Measurements from ENCODE around the gene REG4. TPM values are rescaled to one million over a fixed set of nuclear protein-coding genes. Genes with fewer than 3 reads are reported as not detected.
A peak's percentile ranks its signal among the peaks of the same experiment; 100 is the strongest.

Gene REG4
- total RNA-seq, 1 experiment from 2014 or later, result 0.08 TPM

GRCh38 chr1:119779869-119780356 is 31.3 kb downstream of the REG4 start:
- Histone ChIP-seq H3K4me3 (peak overlapping the region; percentile 49), H3K27ac (no peak overlapping the region; the same call in 1 of the 2 replicates), H3K27me3 (no peaks in the 10 kb centered on the region), H3K36me3 (no peaks in the 10 kb centered on the region), H3K4me1 (peaks cover 5% of the 10 kb centered on the region; the same call in 1 of the 2 replicates), H3K9me3 (replicated peaks) (no peaks in the 10 kb centered on the region)
- DNase-seq, result peak; percentile 12 to 52

- H3K36me3 ChIP-seq, result no peaks in the 10 kb centered on the region
- peaks cover 12% of the 10 kb centered on the region for H3K4me1 ChIP-seq
- no peaks in the 10 kb centered on the region for H3K27me3 ChIP-seq
- DNase-seq, result no peak
- H3K4me3 ChIP-seq, result no peak overlapping the region
- H3K9me3 ChIP-seq (replicated peaks), result no peaks in the 10 kb centered on the region
- no peak overlapping the region for H3K27ac ChIP-seq
Measured at GRCh38 chr1:119778886-119779560, 32.2 kb downstream of the REG4 start.

GRCh38 chr1:119778359-119778758 is 32.9 kb downstream of the REG4 start:
- DNase-seq, result no peak
- H3K9me3 ChIP-seq (replicated peaks), result no peaks in the 10 kb centered on the region
- no peaks in the 10 kb centered on the region for H3K36me3 ChIP-seq
- H3K4me3 ChIP-seq, result no peak overlapping the region
- H3K27ac ChIP-seq, result no peak overlapping the region
- no peaks in the 10 kb centered on the region for H3K27me3 ChIP-seq
- peaks cover 18% of the 10 kb centered on the region for H3K4me1 ChIP-seq

- H3K27ac ChIP-seq, result no peak overlapping the region
- no peak for DNase-seq
- H3K4me3 ChIP-seq, result no peak overlapping the region
- no peaks in the 10 kb centered on the region for H3K27me3 ChIP-seq
- no peaks in the 10 kb centered on the region for H3K36me3 ChIP-seq
- no peaks in the 10 kb centered on the region for H3K9me3 ChIP-seq (replicated peaks)
- H3K4me1 ChIP-seq, result peaks cover 28% of the 10 kb centered on the region
Measured at GRCh38 chr1:119774746-119775490, 36.3 kb downstream of the REG4 start.

- no peaks in the 10 kb centered on the region for H3K36me3 ChIP-seq
- H3K4me1 ChIP-seq, result peaks cover 28% of the 10 kb centered on the region
- H3K27me3 ChIP-seq, result no peaks in the 10 kb centered on the region
- no peaks in the 10 kb centered on the region for H3K9me3 ChIP-seq (replicated peaks)
- H3K4me3 ChIP-seq, result no peak overlapping the region
- peak; percentile 55 to 79 for DNase-seq
- H3K27ac ChIP-seq, result no peak overlapping the region
Measured at GRCh38 chr1:119773711-119774241, 37.5 kb downstream of the REG4 start.

- Histone ChIP-seq H3K27ac (no peak overlapping the region), H3K4me3 (no peak overlapping the region), H3K9me3 (replicated peaks) (no peaks in the 10 kb centered on the region), H3K36me3 (no peaks in the 10 kb centered on the region), H3K27me3 (no peaks in the 10 kb centered on the region), H3K4me1 (peaks cover 37% of the 10 kb centered on the region)
- no peak for DNase-seq
Measured at GRCh38 chr1:119772298-119772697, 39.0 kb downstream of the REG4 start.

GRCh38 chr1:119771770-119772169 is 39.5 kb downstream of the REG4 start:
- no peaks in the 10 kb centered on the region for H3K27me3 ChIP-seq
- no peaks in the 10 kb centered on the region for H3K9me3 ChIP-seq (replicated peaks)
- H3K36me3 ChIP-seq, result no peaks in the 10 kb centered on the region
- H3K4me1 ChIP-seq, result peaks cover 42% of the 10 kb centered on the region
- DNase-seq, result no peak
- no peak overlapping the region for H3K4me3 ChIP-seq
- no peak overlapping the region for H3K27ac ChIP-seq

- H3K9me3 ChIP-seq (replicated peaks), result no peaks in the 10 kb centered on the region
- H3K36me3 ChIP-seq, result no peaks in the 10 kb centered on the region
- no peaks in the 10 kb centered on the region for H3K27me3 ChIP-seq
- DNase-seq, result peak; percentile 45 to 60
- H3K4me3 ChIP-seq, result no peak overlapping the region
- no peak overlapping the region for H3K27ac ChIP-seq
- peaks cover 48% of the 10 kb centered on the region for H3K4me1 ChIP-seq
Measured at GRCh38 chr1:119771016-119771415, 40.2 kb downstream of the REG4 start.

GRCh38 chr1:119768778-119769177 is 42.5 kb downstream of the REG4 start, which contains the start of gene HMGCS2:
Gene HMGCS2 (minus strand): TSS chr1:119768905. CDS start chr1:119768844, 61 bp downstream.
- Histone ChIP-seq H3K27ac (no peak within 1 kb of the TSS), H3K9me3 (replicated peaks) (peaks cover 4% of the 10 kb centered on the region), H3K27me3 (no peaks in the 10 kb centered on the region), H3K4me1 (peaks cover 41% of the 10 kb centered on the region), H3K4me3 (no peak within 1 kb of the TSS), H3K36me3 (no peaks in the 10 kb centered on the region)
- no peak for DNase-seq

- no peak overlapping the region for H3K4me3 ChIP-seq
- H3K27ac ChIP-seq, result no peak overlapping the region
- peaks cover 4% of the 10 kb centered on the region for H3K9me3 ChIP-seq (replicated peaks)
- H3K4me1 ChIP-seq, result peaks cover 36% of the 10 kb centered on the region
- H3K36me3 ChIP-seq, result no peaks in the 10 kb centered on the region
- no peaks in the 10 kb centered on the region for H3K27me3 ChIP-seq
- DNase-seq, result peak in 1 of 2 experiments; percentile 52
Measured at GRCh38 chr1:119767486-119767885, 43.8 kb downstream of the REG4 start.

- Histone ChIP-seq H3K9me3 (replicated peaks) (peaks cover 4% of the 10 kb centered on the region), H3K4me3 (no peak overlapping the region), H3K36me3 (no peaks in the 10 kb centered on the region), H3K4me1 (peaks cover 28% of the 10 kb centered on the region), H3K27ac (no peak overlapping the region), H3K27me3 (no peaks in the 10 kb centered on the region)
- no peak for DNase-seq
Measured at GRCh38 chr1:119766374-119766794, 44.9 kb downstream of the REG4 start.

- H3K9me3 ChIP-seq (replicated peaks), result peaks cover 4% of the 10 kb centered on the region
- H3K27me3 ChIP-seq, result no peaks in the 10 kb centered on the region
- no peak overlapping the region for H3K27ac ChIP-seq
- H3K36me3 ChIP-seq, result no peaks in the 10 kb centered on the region; the same call in 1 of the 2 replicates
- no peak for DNase-seq
- H3K4me1 ChIP-seq, result peaks cover 22% of the 10 kb centered on the region
- no peak overlapping the region for H3K4me3 ChIP-seq
Measured at GRCh38 chr1:119764220-119764619, 47.0 kb downstream of the REG4 start.

- peaks cover 19% of the 10 kb centered on the region for H3K4me1 ChIP-seq
- H3K36me3 ChIP-seq, result no peaks in the 10 kb centered on the region; the same call in 1 of the 2 replicates
- no peak overlapping the region for H3K4me3 ChIP-seq
- H3K27ac ChIP-seq, result no peak overlapping the region
- no peak for DNase-seq
- no peaks in the 10 kb centered on the region for H3K27me3 ChIP-seq
- peaks cover 4% of the 10 kb centered on the region for H3K9me3 ChIP-seq (replicated peaks)
Measured at GRCh38 chr1:119762953-119763352, 48.3 kb downstream of the REG4 start.

GRCh38 chr1:119762409-119762808 is 48.9 kb downstream of the REG4 start:
- no peak overlapping the region for H3K27ac ChIP-seq
- peaks cover 4% of the 10 kb centered on the region for H3K9me3 ChIP-seq (replicated peaks)
- H3K27me3 ChIP-seq, result no peaks in the 10 kb centered on the region
- H3K4me3 ChIP-seq, result no peak overlapping the region
- peaks cover 14% of the 10 kb centered on the region for H3K4me1 ChIP-seq
- no peak for DNase-seq
- no peaks in the 10 kb centered on the region; the same call in 1 of the 2 replicates for H3K36me3 ChIP-seq

GRCh38 chr1:119758584-119758983 is 52.7 kb downstream of the REG4 start:
- Histone ChIP-seq H3K36me3 (no peaks in the 10 kb centered on the region; the same call in 1 of the 2 replicates), H3K4me3 (no peak overlapping the region), H3K27ac (no peak overlapping the region), H3K9me3 (replicated peaks) (0 out of 2 replicates have a peak, but pooled peaks cover 4% of the 10 kb centered on the region), H3K27me3 (no peaks in the 10 kb centered on the region), H3K4me1 (no peaks in the 10 kb centered on the region)
- no peak for DNase-seq

All from SJCRH30 (cell line).